ENCODE measurements around the gene VRK2.

Gene VRK2

GRCh38 chr2:58046585-58047372 lies at the start of gene VRK2:
VRK2 (plus strand) TSS chr2:58046806; CDS start chr2:58048832, 2,026 bp downstream.
- peak; percentile 74 for DNase-seq

- DNase-seq: no peak
Measured at GRCh38 chr2:58006256-58006951, 40.2 kb upstream of the VRK2 start.

- DNase-seq: no peak
Measured at GRCh38 chr2:58006952-58007284, 39.7 kb upstream of the VRK2 start.

- no peak for DNase-seq
Measured at GRCh38 chr2:58010599-58010998, 36.0 kb upstream of the VRK2 start.

- no peak for DNase-seq
Measured at GRCh38 chr2:58019229-58019628, 27.4 kb upstream of the VRK2 start.

GRCh38 chr2:58025150-58025933 lies 21.3 kb upstream of the VRK2 start:
- DNase-seq: no peak

- DNase-seq: no peak
Measured at GRCh38 chr2:58027029-58027428, 19.6 kb upstream of the VRK2 start.

GRCh38 chr2:58030771-58031170 lies 15.8 kb upstream of the VRK2 start:
- DNase-seq: no peak

- DNase-seq: no peak
Measured at GRCh38 chr2:58032016-58032763, 14.4 kb upstream of the VRK2 start.

- DNase-seq: no peak
Measured at GRCh38 chr2:58032764-58033080, 13.9 kb upstream of the VRK2 start.

GRCh38 chr2:58033530-58033929 lies 13.1 kb upstream of the VRK2 start:
- DNase-seq: no peak

- DNase-seq: no peak
Measured at GRCh38 chr2:58035352-58035751, 11.3 kb upstream of the VRK2 start.

- no peak for DNase-seq
Measured at GRCh38 chr2:58039170-58039611, 7.4 kb upstream of the VRK2 start.

- DNase-seq: no peak
Measured at GRCh38 chr2:58042486-58042970, 4.1 kb upstream of the VRK2 start.

GRCh38 chr2:58044145-58044544 lies 2.5 kb upstream of the VRK2 start:
- DNase-seq: no peak

GRCh38 chr2:58045580-58046334 lies 849 bp upstream of the VRK2 start:
- no peak for DNase-seq

GRCh38 chr2:58046335-58046584 lies 346 bp upstream of the VRK2 start:
- no peak for DNase-seq

GRCh38 chr2:58047373-58047935 lies 848 bp downstream of the VRK2 start:
- no peak for DNase-seq

GRCh38 chr2:58047961-58048360 lies 1.4 kb downstream of the VRK2 start:
- DNase-seq: no peak

GRCh38 chr2:58051445-58051844 lies 4.8 kb downstream of the VRK2 start:
- no peak for DNase-seq

- no peak for DNase-seq
Measured at GRCh38 chr2:58052978-58053377, 6.4 kb downstream of the VRK2 start.

- no peak for DNase-seq
Measured at GRCh38 chr2:58054264-58054663, 7.7 kb downstream of the VRK2 start.

All from activated CD4-positive, alpha-beta T cell treated with anti-CD3 and anti-CD28 coated beads, Interleukin-2, amount 50 U/mL, for 1 hour (primary cell).